ENCODE measurements around the gene SH3YL1. TPM values are rescaled to one million over a fixed set of nuclear protein-coding genes. Genes with fewer than 3 reads are reported as not detected.

The SH3YL1 gene
- total and polyA plus RNA-seq, 4 donors = 35.1 to 121 (median 54.3) TPM

DNA sequence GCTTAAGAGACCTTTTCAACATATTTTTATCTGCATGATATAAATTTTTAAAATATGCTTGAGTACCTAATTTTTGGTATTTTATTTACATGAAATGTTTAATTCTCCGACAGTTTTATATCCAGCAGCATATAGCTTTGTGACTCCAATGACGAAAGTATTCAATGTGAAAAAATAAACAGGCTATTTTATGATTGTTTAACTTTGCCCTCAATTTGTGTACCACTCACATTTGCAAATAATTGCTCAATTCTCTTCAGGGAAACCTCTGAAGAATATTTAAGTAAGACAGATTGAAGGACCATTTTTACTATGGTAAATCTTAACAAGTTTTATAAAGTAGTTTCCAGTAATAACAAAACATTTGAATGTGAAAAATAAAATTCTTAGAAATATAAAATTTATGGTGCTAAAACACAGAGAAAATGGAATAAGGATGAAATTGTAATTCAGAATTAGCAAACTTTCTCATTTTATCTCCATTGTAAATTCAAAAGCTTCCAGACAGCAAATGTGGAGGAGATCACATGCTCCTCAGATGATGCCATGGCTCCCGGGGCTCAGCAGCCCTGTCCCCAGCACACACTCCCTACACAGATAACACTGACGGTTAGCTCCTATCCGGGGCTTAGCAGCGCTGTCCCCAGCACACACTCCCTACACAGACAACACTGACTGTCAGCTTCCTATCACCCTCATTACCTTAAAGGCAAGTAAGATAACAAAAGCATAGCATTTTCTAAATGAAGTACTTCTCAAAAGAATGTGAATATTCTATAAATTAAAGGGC lies 39.7 kb downstream of the SH3YL1 start:
- ATAC-seq (ENCODE audit: insufficient read depth, low FRiP score) = no peak
- Histone ChIP-seq H3K9ac (ENCODE audit: insufficient read depth in 1 of 2, low read length in 2 of 2) (no peak overlapping the region), H3K27me3 (ENCODE audit: control insufficient read depth in 3 of 3, insufficient read depth in 3 of 3, low read length in 2 of 3) (no peaks in the 10 kb centered on the region), H3K4me1 (ENCODE audit: control insufficient read depth in 5 of 5, insufficient read depth in 5 of 5, low read length in 5 of 5) (no peaks in the 10 kb centered on the region), H3K4me3 (no peak overlapping the region), H3K9me3 (ENCODE audit: control insufficient read depth in 4 of 4, insufficient read depth in 3 of 4, low read length in 3 of 4) (no peaks in the 10 kb centered on the region), H3K27ac (ENCODE audit: low read depth in 1 of 2, low read length in 1 of 2) (no peak overlapping the region), H3K36me3 (ENCODE audit: control insufficient read depth in 4 of 4, insufficient read depth in 4 of 4, low read length in 4 of 4) (peaks cover 17 to 32% (median 25%) of the 10 kb centered on the region in 4 donors)
- TF ChIP-seq, protein P1, sequence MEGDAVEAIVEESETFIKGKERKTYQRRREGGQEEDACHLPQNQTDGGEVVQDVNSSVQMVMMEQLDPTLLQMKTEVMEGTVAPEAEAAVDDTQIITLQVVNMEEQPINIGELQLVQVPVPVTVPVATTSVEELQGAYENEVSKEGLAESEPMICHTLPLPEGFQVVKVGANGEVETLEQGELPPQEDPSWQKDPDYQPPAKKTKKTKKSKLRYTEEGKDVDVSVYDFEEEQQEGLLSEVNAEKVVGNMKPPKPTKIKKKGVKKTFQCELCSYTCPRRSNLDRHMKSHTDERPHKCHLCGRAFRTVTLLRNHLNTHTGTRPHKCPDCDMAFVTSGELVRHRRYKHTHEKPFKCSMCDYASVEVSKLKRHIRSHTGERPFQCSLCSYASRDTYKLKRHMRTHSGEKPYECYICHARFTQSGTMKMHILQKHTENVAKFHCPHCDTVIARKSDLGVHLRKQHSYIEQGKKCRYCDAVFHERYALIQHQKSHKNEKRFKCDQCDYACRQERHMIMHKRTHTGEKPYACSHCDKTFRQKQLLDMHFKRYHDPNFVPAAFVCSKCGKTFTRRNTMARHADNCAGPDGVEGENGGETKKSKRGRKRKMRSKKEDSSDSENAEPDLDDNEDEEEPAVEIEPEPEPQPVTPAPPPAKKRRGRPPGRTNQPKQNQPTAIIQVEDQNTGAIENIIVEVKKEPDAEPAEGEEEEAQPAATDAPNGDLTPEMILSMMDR (IDR thresholded peaks at IDR 0.05; ENCODE audit: control extremely low read depth, extremely low read depth) = no peak
- WGBS, 2 donors = 89 to 90% methylated on average over 6 of the region's 6 CpGs
- DNase-seq = no peak

DNA sequence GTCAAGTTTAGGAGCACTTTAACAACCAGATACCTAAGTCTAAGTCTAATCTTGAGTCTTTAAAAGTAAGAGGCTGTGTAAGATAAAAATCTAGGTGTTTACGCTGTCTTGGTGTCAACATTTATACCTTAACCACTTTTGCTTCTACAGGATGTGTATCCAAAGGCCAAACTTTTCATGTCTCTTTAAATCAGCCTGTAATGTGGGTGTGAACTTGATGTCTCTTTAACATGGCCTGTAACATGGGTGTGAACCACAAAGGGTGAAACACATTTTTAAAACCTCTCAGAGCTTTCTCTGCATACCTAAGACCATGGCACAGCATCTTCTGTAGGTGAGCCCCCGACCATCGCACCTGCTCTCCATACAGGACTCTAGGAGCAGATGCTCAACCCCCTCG lies 40.4 kb downstream of the SH3YL1 start:
- no peak overlapping the region for H3K9ac ChIP-seq (ENCODE audit: insufficient read depth in 1 of 2, low read length in 2 of 2)
- ATAC-seq (ENCODE audit: insufficient read depth, low FRiP score) = no peak
- H3K4me1 ChIP-seq (ENCODE audit: control insufficient read depth in 5 of 5, insufficient read depth in 5 of 5, low read length in 5 of 5) = no peaks in the 10 kb centered on the region
- 88 to 89% methylated on average over 4 of the region's 4 CpGs for WGBS, 2 donors
- no peaks in the 10 kb centered on the region for H3K27me3 ChIP-seq (ENCODE audit: control insufficient read depth in 3 of 3, insufficient read depth in 3 of 3, low read length in 2 of 3)
- H3K4me3 ChIP-seq = no peak overlapping the region
- TF ChIP-seq, protein P1 (IDR thresholded peaks at IDR 0.05; ENCODE audit: control extremely low read depth, extremely low read depth) = no peak
- H3K36me3 ChIP-seq (ENCODE audit: control insufficient read depth in 4 of 4, insufficient read depth in 4 of 4, low read length in 4 of 4) = peaks cover 18 to 30% (median 25%) of the 10 kb centered on the region in 4 donors
- no peaks in the 10 kb centered on the region for H3K9me3 ChIP-seq (ENCODE audit: control insufficient read depth in 4 of 4, insufficient read depth in 3 of 4, low read length in 3 of 4)
- no peak overlapping the region for H3K27ac ChIP-seq (ENCODE audit: low read depth in 1 of 2, low read length in 1 of 2)
- DNase-seq = no peak

DNA sequence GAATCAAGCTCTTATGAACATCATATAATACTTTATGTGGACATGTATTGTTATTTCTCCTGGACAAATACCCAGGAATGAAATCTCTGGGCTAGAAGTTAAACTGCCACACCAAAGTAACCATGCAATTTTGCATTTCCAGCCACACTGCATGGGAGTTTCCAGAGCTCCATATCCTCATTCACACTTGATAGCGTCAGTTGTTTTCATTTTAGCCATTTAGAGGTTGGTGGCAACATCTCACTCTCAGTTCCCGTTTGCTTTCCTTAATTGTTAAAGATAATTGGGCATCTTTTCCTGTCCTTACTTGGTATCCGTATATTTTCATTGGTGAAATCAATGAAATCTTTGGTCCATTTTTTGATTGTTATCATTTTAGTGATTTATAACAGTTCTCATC lies 47.8 kb downstream of the SH3YL1 start:
- whole genome bisulfite sequencing, 2 donors = 89 to 90% methylated on average over 3 of the region's 3 CpGs
- TF ChIP-seq, protein P1 (IDR thresholded peaks at IDR 0.05; ENCODE audit: control extremely low read depth, extremely low read depth) = no peak
- Histone ChIP-seq H3K36me3 (ENCODE audit: control insufficient read depth in 4 of 4, insufficient read depth in 4 of 4, low read length in 4 of 4) (peaks cover 0 to 7% (median 4%) of the 10 kb centered on the region in 4 donors), H3K27me3 (ENCODE audit: control insufficient read depth in 3 of 3, insufficient read depth in 3 of 3, low read length in 2 of 3) (no peaks in the 10 kb centered on the region), H3K4me3 (no peak overlapping the region), H3K9me3 (ENCODE audit: control insufficient read depth in 4 of 4, insufficient read depth in 3 of 4, low read length in 3 of 4) (peaks cover 0 to 7% (median 4%) of the 10 kb centered on the region in 4 donors), H3K4me1 (ENCODE audit: control insufficient read depth in 5 of 5, insufficient read depth in 5 of 5, low read length in 5 of 5) (peaks cover 0 to 2% (median 0%) of the 10 kb centered on the region in 5 donors), H3K27ac (ENCODE audit: low read depth in 1 of 2, low read length in 1 of 2) (no peak overlapping the region), H3K9ac (ENCODE audit: insufficient read depth in 1 of 2, low read length in 2 of 2) (no peak overlapping the region)
- DNase-seq (no peak), ATAC-seq (ENCODE audit: insufficient read depth, low FRiP score) (no peak)

Measured in lung (tissue), 12 donors.